Measurements from ENCODE around the gene CAMTA1. TPM values are rescaled to one million over a fixed set of nuclear protein-coding genes. Genes with fewer than 3 reads are reported as not detected.

CAMTA1 gene
- polyA plus RNA-seq, 1 of the 3 experiments (the other 2 are of a cell fraction): 63.1 TPM

GRCh38 chr1:6935911-6936690 is 150.8 kb downstream of the CAMTA1 start:
- WGBS (ENCODE audit: low lambda C conversion rate): 36% methylated on average over 7 of the region's 8 CpGs
- peak; percentile 65 for DNase-seq
- H3K4me2 ChIP-seq: peak overlapping the region; percentile 59
- peak overlapping the region in 1 of 2 experiments; percentile 53; a peak in 2 of 4 replicates for H3K27ac ChIP-seq (ENCODE audit: low read depth in 2 of 2, low read length in 1 of 2)
- ChIA-PET POLR2A (no interaction called here), CTCF (interaction anchor here (0.7 to 1.1 kb wide), 6 partner anchors 12 to 133 kb away, joined by 3 to 5 read pairs (median 3); no protein-coding TSS in a partner anchor)
- no peaks in the 10 kb centered on the region for H3K36me3 ChIP-seq (replicated peaks in 1 of 2; ENCODE audit: control insufficient read depth in 1 of 2, insufficient read depth in 2 of 2, low read length in 1 of 2)
- H3K9ac ChIP-seq: no peak overlapping the region
- no peaks in the 10 kb centered on the region for H3K79me2 ChIP-seq (ENCODE audit: insufficient read depth)
- no peak overlapping the region for H2AFZ ChIP-seq (ENCODE audit: low read depth)
- H3K4me3 ChIP-seq (ENCODE audit: low read depth in 2 of 2, low read length in 1 of 2): peak overlapping the region; percentile 24 to 47; a peak in 3 of 4 replicates
- no peaks in the 10 kb centered on the region; the same call in 1 of the 2 replicates for H3K27me3 ChIP-seq (ENCODE audit: insufficient read depth)
- H3K9me3 ChIP-seq: no peaks in the 10 kb centered on the region
- H4K20me1 ChIP-seq (ENCODE audit: insufficient read depth): no peaks in the 10 kb centered on the region
- H3K9me2 ChIP-seq: no peaks in the 10 kb centered on the region
- H3F3A ChIP-seq (replicated peaks; ENCODE audit: insufficient read depth): no peaks in the 10 kb centered on the region
- peaks cover 0 to 18% of the 10 kb centered on the region in 2 experiments; a peak in 2 of 4 replicates for H3K4me1 ChIP-seq (ENCODE audit: control insufficient read depth in 1 of 2, insufficient read depth in 2 of 2, low read depth in 1 of 2, low read length in 1 of 2)
- TF ChIP-seq FOXJ3 (CRISPR knock-in tag; IDR thresholded peaks at IDR 0.05) (no peak), RCOR1 (IDR thresholded peaks at IDR 0.05; ENCODE audit: low read length) (0 out of 2 replicates have a peak, but pooled peaks have one; percentile 8), ZBTB33 (IDR thresholded peaks at IDR 0.05; ENCODE audit: borderline replicate concordance, low read depth) (no peak), POLR2AphosphoS5 (IDR thresholded peaks at IDR 0.05; ENCODE audit: low read depth, low read length) (no peak), FOSL2 (IDR thresholded peaks at IDR 0.05; ENCODE audit: borderline replicate concordance, low read depth) (no peak), MAX (IDR thresholded peaks at IDR 0.05; ENCODE audit: low read depth) (no peak)

- Histone ChIP-seq H3K4me1 (ENCODE audit: control insufficient read depth in 1 of 2, insufficient read depth in 2 of 2, low read depth in 1 of 2, low read length in 1 of 2) (peaks cover 0 to 18% of the 10 kb centered on the region in 2 experiments; a peak in 2 of 4 replicates), H3K9me3 (no peaks in the 10 kb centered on the region), H3K27ac (ENCODE audit: low read depth in 2 of 2, low read length in 1 of 2) (no peak overlapping the region), H3F3A (replicated peaks; ENCODE audit: insufficient read depth) (no peaks in the 10 kb centered on the region), H3K36me3 (replicated peaks in 1 of 2; ENCODE audit: control insufficient read depth in 1 of 2, insufficient read depth in 2 of 2, low read length in 1 of 2) (no peaks in the 10 kb centered on the region), H3K4me2 (no peak overlapping the region), H2AFZ (ENCODE audit: low read depth) (no peak overlapping the region), H3K27me3 (ENCODE audit: insufficient read depth) (no peaks in the 10 kb centered on the region; the same call in 1 of the 2 replicates), H4K20me1 (ENCODE audit: insufficient read depth) (no peaks in the 10 kb centered on the region), H3K79me2 (ENCODE audit: insufficient read depth) (no peaks in the 10 kb centered on the region), H3K4me3 (ENCODE audit: low read depth in 2 of 2, low read length in 1 of 2) (no peak overlapping the region), H3K9ac (no peak overlapping the region), H3K9me2 (no peaks in the 10 kb centered on the region)
- ChIA-PET POLR2A (no interaction called here), CTCF (interaction anchor here (0.7 to 1.0 kb wide), 4 partner anchors 13 to 132 kb away, joined by 3 read pairs; no protein-coding TSS in a partner anchor)
- 69% methylated on average over 3 of the region's 3 CpGs for WGBS (ENCODE audit: low lambda C conversion rate)
- DNase-seq: no peak
- TF ChIP-seq YY1 (IDR thresholded peaks at IDR 0.05; ENCODE audit: low read depth): no peak
- TF ChIP-seq EP300 (IDR thresholded peaks at IDR 0.05; ENCODE audit: borderline replicate concordance in 1 of 2, low read depth in 1 of 2, low read length in 1 of 2): no peak
- TF ChIP-seq USF1 (IDR thresholded peaks at IDR 0.05; ENCODE audit: borderline replicate concordance, low read depth): no peak
- no peak for TF ChIP-seq TAF1 (IDR thresholded peaks at IDR 0.05; ENCODE audit: borderline replicate concordance, low read depth, low read length)
- TF ChIP-seq ZBTB33 (IDR thresholded peaks at IDR 0.05; ENCODE audit: borderline replicate concordance, low read depth): no peak
- TF ChIP-seq RXRA (IDR thresholded peaks at IDR 0.05; ENCODE audit: borderline replicate concordance, low read depth): no peak
- no peak for TF ChIP-seq TEAD4 (IDR thresholded peaks at IDR 0.05; ENCODE audit: borderline replicate concordance, insufficient read depth)
- no peak for TF ChIP-seq RCOR1 (IDR thresholded peaks at IDR 0.05; ENCODE audit: low read length)
- no peak for TF ChIP-seq USF2 (IDR thresholded peaks at IDR 0.05; ENCODE audit: borderline replicate concordance, low read depth, low read length)
- TF ChIP-seq FOSL2 (IDR thresholded peaks at IDR 0.05; ENCODE audit: borderline replicate concordance, low read depth): no peak
- no peak for TF ChIP-seq SIN3A (IDR thresholded peaks at IDR 0.05; ENCODE audit: borderline replicate concordance, low read depth, low read length)
- no peak for TF ChIP-seq EZH2phosphoT487 (IDR thresholded peaks at IDR 0.05; ENCODE audit: borderline replicate concordance, low read depth)
- no peak for TF ChIP-seq MEF2A (IDR thresholded peaks at IDR 0.05; ENCODE audit: borderline replicate concordance, low read depth)
- no peak for TF ChIP-seq MAX (IDR thresholded peaks at IDR 0.05; ENCODE audit: low read depth)
- TF ChIP-seq FOXM1 (IDR thresholded peaks at IDR 0.05; ENCODE audit: low read depth): no peak
- no peak for TF ChIP-seq FOXJ3 (CRISPR knock-in tag; IDR thresholded peaks at IDR 0.05)
Observed at GRCh38 chr1:6937048-6937447, 151.8 kb downstream of the CAMTA1 start.
